PC-3 (cell line): ENCODE data around the gene EXOSC10.

Source experiments
- CTCF ChIP-seq: fragments of 300-600 bp; sonication (generic); conservative IDR thresholded peaks from 2 replicates; pipeline ENCODE4 v1.5.1; 2017; ENCODE audit warnings: antibody characterized with exemption, low read depth, mild to moderate bottlenecking, low read length
- EZH2 ChIP-seq: fragments of 300-600 bp; sonication (generic); IDR thresholded peaks from one replicate; pipeline ENCODE4 v1.6.1; 2017; ENCODE audit warnings: antibody characterized with exemption, mild to moderate bottlenecking, low read length; ENCODE audit not compliant: unreplicated experiment

GRCh38 chr1:11071463-11072215 is 28.0 kb downstream of the EXOSC10 start:
- TF ChIP-seq CTCF: no peak
- no peak for TF ChIP-seq EZH2
